ENCODE data around the gene CD58. TPM values are rescaled to one million over a fixed set of nuclear protein-coding genes. Genes with fewer than 3 reads are reported as not detected.

Gene CD58
- total and polyA plus RNA-seq, 8 donors, result 10.1 to 39.5 (median 13.7) TPM

- Histone ChIP-seq H3K4me1 (peaks cover 0 to 51% of the 10 kb centered on the region in 2 donors), H3K27ac (no peak overlapping the region), H3K36me3 (no peaks in the 10 kb centered on the region), H3K4me3 (no peak overlapping the region), H3K27me3 (no peaks in the 10 kb centered on the region), H3K9me3 (no peaks in the 10 kb centered on the region)
- TF ChIP-seq CTCF (IDR thresholded peaks at IDR 0.05), result no peak
- intact Hi-C loops (cut with DNase I), result loop anchor here in 1 of 2 donors (10.0 kb wide), 1 partner anchor 101 kb away; no protein-coding TSS in a partner anchor
- DNase-seq, result no peak
- no peak for ATAC-seq
Observed at GRCh38 chr1:116573431-116574095, 2.7 kb upstream of the CD58 start.

- H3K36me3 ChIP-seq, result no peaks in the 10 kb centered on the region
- intact Hi-C loops (cut with DNase I), result loop anchor here in 1 of 2 donors (10.0 kb wide), 1 partner anchor 102 kb away; no protein-coding TSS in a partner anchor
- no peak overlapping the region for H3K27ac ChIP-seq
- TF ChIP-seq CTCF (IDR thresholded peaks at IDR 0.05), result no peak
- H3K4me1 ChIP-seq, result peaks cover 0 to 54% of the 10 kb centered on the region in 2 donors
- H3K27me3 ChIP-seq, result no peaks in the 10 kb centered on the region
- ATAC-seq (no peak), DNase-seq (no peak)
- H3K9me3 ChIP-seq, result no peaks in the 10 kb centered on the region
- no peak overlapping the region for H3K4me3 ChIP-seq
Observed at GRCh38 chr1:116572771-116573430, 2.1 kb upstream of the CD58 start.

GRCh38 chr1:116572099-116572498 lies 1.3 kb upstream of the CD58 start:
- intact Hi-C loops (cut with DNase I), result loop anchor here in 1 of 2 donors (10.0 kb wide), 1 partner anchor 103 kb away; no protein-coding TSS in a partner anchor

GRCh38 chr1:116571215-116571919 lies 541 bp upstream of the CD58 start:
- intact Hi-C loops (cut with DNase I), result loop anchor here in 1 of 2 donors (10.0 kb wide), 1 partner anchor 103 kb away; no protein-coding TSS in a partner anchor
- H3K4me1 ChIP-seq, result peaks cover 0 to 62% of the 10 kb centered on the region in 2 donors

More at GRCh38 chr1:116572099-116572498, 1.3 kb upstream of the CD58 start:
- no peak for TF ChIP-seq CTCF (IDR thresholded peaks at IDR 0.05)
- Histone ChIP-seq H3K36me3 (no peaks in the 10 kb centered on the region), H3K4me1 (peaks cover 0 to 57% of the 10 kb centered on the region in 2 donors), H3K4me3 (no peak overlapping the region), H3K9me3 (no peaks in the 10 kb centered on the region), H3K27ac (no peak overlapping the region), H3K27me3 (no peaks in the 10 kb centered on the region)
- ATAC-seq (no peak), DNase-seq (no peak)

More at GRCh38 chr1:116571215-116571919, 541 bp upstream of the CD58 start:
- H3K27me3 ChIP-seq, result no peaks in the 10 kb centered on the region
- no peaks in the 10 kb centered on the region for H3K9me3 ChIP-seq
- no peak for ATAC-seq
- TF ChIP-seq CTCF (IDR thresholded peaks at IDR 0.05), result no peak
- H3K4me3 ChIP-seq, result peak overlapping the region; percentile 86
- H3K36me3 ChIP-seq, result no peaks in the 10 kb centered on the region
- peak overlapping the region; percentile 97 to 100 for H3K27ac ChIP-seq
- DNase-seq, result peak in 1 of 4 donors; percentile 81
